ENCODE measurements around the gene FHOD1. TPM values are rescaled to one million over a fixed set of nuclear protein-coding genes. Genes with fewer than 3 reads are reported as not detected.

FHOD1 gene
- total and polyA plus RNA-seq, 2 of the 13 experiments (the other 11 are each of a cell fraction or from before 2014, with no cell fraction given): 20.0 to 20.8 TPM

GRCh38 chr16:67279296-67280089 is 32.2 kb upstream of the FHOD1 start, which contains the start of gene PLEKHG4 (continued):
- TF ChIP-seq ZBTB40 (IDR thresholded peaks at IDR 0.05): no peak
- peak; percentile 62; the same call in 1 of the 2 replicates for TF ChIP-seq ZBTB40 (CRISPR knock-in tag; IDR thresholded peaks at IDR 0.05)
- TF ChIP-seq NPAS2 (CRISPR knock-in tag; IDR thresholded peaks at IDR 0.05; ENCODE audit: borderline replicate concordance): no peak
- TF ChIP-seq ZMAT3 (CRISPR knock-in tag; conservative IDR thresholded peaks at IDR 0.05): peak; percentile 71; the same call in 1 of the 2 replicates
- 0 out of 2 replicates have a peak, but pooled peaks have one; percentile 24 for TF ChIP-seq TOE1 (CRISPR knock-in tag; IDR thresholded peaks at IDR 0.05)
- TF ChIP-seq FLYWCH1 (CRISPR knock-in tag; IDR thresholded peaks at IDR 0.05): no peak
- no peak for TF ChIP-seq RXRB (CRISPR knock-in tag; IDR thresholded peaks at IDR 0.05; ENCODE audit: borderline replicate concordance)
- TF ChIP-seq ZNF558 (CRISPR knock-in tag; IDR thresholded peaks at IDR 0.05; ENCODE audit: borderline replicate concordance): peak; percentile 95; the same call in 1 of the 2 replicates
- TF ChIP-seq CEBPG (CRISPR knock-in tag; IDR thresholded peaks at IDR 0.05): no peak
- TF ChIP-seq DPF2 (CRISPR knock-in tag; IDR thresholded peaks at IDR 0.05; ENCODE audit: borderline replicate concordance, low read depth): no peak
- TF ChIP-seq KLF16 (CRISPR knock-in tag; IDR thresholded peaks at IDR 0.05): no peak
- TF ChIP-seq, protein P1, sequence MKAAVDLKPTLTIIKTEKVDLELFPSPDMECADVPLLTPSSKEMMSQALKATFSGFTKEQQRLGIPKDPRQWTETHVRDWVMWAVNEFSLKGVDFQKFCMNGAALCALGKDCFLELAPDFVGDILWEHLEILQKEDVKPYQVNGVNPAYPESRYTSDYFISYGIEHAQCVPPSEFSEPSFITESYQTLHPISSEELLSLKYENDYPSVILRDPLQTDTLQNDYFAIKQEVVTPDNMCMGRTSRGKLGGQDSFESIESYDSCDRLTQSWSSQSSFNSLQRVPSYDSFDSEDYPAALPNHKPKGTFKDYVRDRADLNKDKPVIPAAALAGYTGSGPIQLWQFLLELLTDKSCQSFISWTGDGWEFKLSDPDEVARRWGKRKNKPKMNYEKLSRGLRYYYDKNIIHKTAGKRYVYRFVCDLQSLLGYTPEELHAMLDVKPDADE (CRISPR knock-in tag; IDR thresholded peaks at IDR 0.05): no peak; the same call in 1 of the 2 replicates
- TF ChIP-seq ZNF343 (CRISPR knock-in tag; IDR thresholded peaks at IDR 0.05): peak; percentile 52; the same call in 1 of the 2 replicates
- TF ChIP-seq NFYC (CRISPR knock-in tag; IDR thresholded peaks at IDR 0.05): no peak; the same call in 1 of the 2 replicates
- TF ChIP-seq, protein P2, sequence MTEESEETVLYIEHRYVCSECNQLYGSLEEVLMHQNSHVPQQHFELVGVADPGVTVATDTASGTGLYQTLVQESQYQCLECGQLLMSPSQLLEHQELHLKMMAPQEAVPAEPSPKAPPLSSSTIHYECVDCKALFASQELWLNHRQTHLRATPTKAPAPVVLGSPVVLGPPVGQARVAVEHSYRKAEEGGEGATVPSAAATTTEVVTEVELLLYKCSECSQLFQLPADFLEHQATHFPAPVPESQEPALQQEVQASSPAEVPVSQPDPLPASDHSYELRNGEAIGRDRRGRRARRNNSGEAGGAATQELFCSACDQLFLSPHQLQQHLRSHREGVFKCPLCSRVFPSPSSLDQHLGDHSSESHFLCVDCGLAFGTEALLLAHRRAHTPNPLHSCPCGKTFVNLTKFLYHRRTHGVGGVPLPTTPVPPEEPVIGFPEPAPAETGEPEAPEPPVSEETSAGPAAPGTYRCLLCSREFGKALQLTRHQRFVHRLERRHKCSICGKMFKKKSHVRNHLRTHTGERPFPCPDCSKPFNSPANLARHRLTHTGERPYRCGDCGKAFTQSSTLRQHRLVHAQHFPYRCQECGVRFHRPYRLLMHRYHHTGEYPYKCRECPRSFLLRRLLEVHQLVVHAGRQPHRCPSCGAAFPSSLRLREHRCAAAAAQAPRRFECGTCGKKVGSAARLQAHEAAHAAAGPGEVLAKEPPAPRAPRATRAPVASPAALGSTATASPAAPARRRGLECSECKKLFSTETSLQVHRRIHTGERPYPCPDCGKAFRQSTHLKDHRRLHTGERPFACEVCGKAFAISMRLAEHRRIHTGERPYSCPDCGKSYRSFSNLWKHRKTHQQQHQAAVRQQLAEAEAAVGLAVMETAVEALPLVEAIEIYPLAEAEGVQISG (CRISPR knock-in tag; IDR thresholded peaks at IDR 0.05): peak; percentile 99
- no peak for TF ChIP-seq TCF12 (IDR thresholded peaks at IDR 0.05)
- TF ChIP-seq TCF12 (CRISPR knock-in tag; IDR thresholded peaks at IDR 0.05): no peak
